ENCODE results near the gene ADAMTS16. TPM values are rescaled to one million over a fixed set of nuclear protein-coding genes. Genes with fewer than 3 reads are reported as not detected.

The ADAMTS16 gene
- total RNA-seq, 4 donors from 2014 or later, result not detected

DNA sequence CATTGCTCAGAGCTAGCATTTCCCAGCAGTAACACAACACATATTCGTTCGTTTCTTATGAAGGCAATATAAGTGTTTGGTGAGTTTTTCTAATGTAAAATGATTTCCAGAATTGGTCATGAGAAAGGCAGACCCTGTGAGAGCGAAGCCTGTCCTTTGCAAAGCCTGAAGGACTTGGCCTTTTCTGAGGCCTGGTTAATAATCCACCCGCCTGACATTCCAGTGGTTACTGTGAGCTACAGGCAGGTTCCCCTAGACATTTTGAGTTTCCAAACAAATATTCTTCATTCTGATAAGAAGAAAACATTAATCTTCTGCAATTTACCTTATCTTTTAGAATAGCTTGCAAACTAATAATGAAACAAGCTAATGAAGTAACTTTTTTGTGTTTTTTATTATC lies 38.0 kb downstream of the ADAMTS16 start:
- Histone ChIP-seq H3K4me3 (no peak overlapping the region), H3K27ac (no peak overlapping the region), H3K27me3 (no peaks in the 10 kb centered on the region), H3K4me1 (no peaks in the 10 kb centered on the region), H3K9me3 (no peaks in the 10 kb centered on the region), H3K36me3 (no peaks in the 10 kb centered on the region)
- ATAC-seq (no peak), DNase-seq (no peak)
- no peak for TF ChIP-seq CTCF (IDR thresholded peaks at IDR 0.05 in 4 of 5, conservative IDR thresholded peaks at IDR 0.05 in 1 of 5)
- TF ChIP-seq POLR2A (IDR thresholded peaks at IDR 0.05), result no peak
- intact Hi-C loops (cut with DNase I; ENCODE audit: low total_unique reads) (no loop called here), in situ Hi-C loops (cut with MboI; ENCODE audit: low sequenced_read_pairs in 4 of 4) (no loop called here)

DNA sequence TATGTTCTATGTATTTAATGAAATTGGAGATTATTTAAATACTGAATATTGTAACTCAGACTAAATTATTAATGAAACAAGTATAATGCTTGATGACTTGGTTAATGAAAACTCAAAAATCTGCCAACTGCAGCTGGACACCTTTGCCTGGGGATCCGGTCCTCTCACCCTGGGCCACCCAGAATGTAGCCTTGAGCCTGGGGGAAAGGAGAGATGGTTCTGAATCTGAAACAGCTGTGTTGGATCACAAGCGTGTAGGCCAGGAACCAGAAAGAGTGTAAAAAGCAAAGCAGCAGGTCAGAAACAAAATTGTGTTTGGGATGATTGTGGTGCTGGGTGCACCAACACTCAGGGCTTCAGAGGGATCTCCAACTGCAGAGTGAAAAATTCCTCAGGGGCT lies 38.5 kb downstream of the ADAMTS16 start:
- Histone ChIP-seq H3K27me3 (no peaks in the 10 kb centered on the region), H3K9me3 (no peaks in the 10 kb centered on the region), H3K27ac (no peak overlapping the region), H3K36me3 (no peaks in the 10 kb centered on the region), H3K4me1 (no peaks in the 10 kb centered on the region), H3K4me3 (no peak overlapping the region)
- no peak for DNase-seq
- in situ Hi-C loops (cut with MboI; ENCODE audit: low sequenced_read_pairs in 4 of 4), result no loop called here
- no peak for TF ChIP-seq POLR2A (IDR thresholded peaks at IDR 0.05)
- TF ChIP-seq CTCF (IDR thresholded peaks at IDR 0.05 in 4 of 5, conservative IDR thresholded peaks at IDR 0.05 in 1 of 5), result no peak
- intact Hi-C loops (cut with DNase I; ENCODE audit: low total_unique reads), result no loop called here
- no peak for ATAC-seq

GRCh38 chr5:5179079-5179478 lies 38.9 kb downstream of the ADAMTS16 start:
- DNase-seq (no peak), ATAC-seq (no peak)
- Histone ChIP-seq H3K4me1 (no peaks in the 10 kb centered on the region), H3K27ac (no peak overlapping the region), H3K9me3 (no peaks in the 10 kb centered on the region), H3K27me3 (no peaks in the 10 kb centered on the region), H3K36me3 (no peaks in the 10 kb centered on the region), H3K4me3 (no peak overlapping the region)
- TF ChIP-seq POLR2A (IDR thresholded peaks at IDR 0.05), result no peak
- no peak for TF ChIP-seq CTCF (IDR thresholded peaks at IDR 0.05 in 4 of 5, conservative IDR thresholded peaks at IDR 0.05 in 1 of 5)
- in situ Hi-C loops (cut with MboI; ENCODE audit: low sequenced_read_pairs in 4 of 4), result no loop called here
- intact Hi-C loops (cut with DNase I; ENCODE audit: low total_unique reads), result no loop called here

GRCh38 chr5:5179597-5179996 lies 39.5 kb downstream of the ADAMTS16 start:
- no peak for TF ChIP-seq POLR2A (IDR thresholded peaks at IDR 0.05)
- no peak for TF ChIP-seq CTCF (IDR thresholded peaks at IDR 0.05 in 4 of 5, conservative IDR thresholded peaks at IDR 0.05 in 1 of 5)
- H3K4me3 ChIP-seq, result no peak overlapping the region
- intact Hi-C loops (cut with DNase I; ENCODE audit: low total_unique reads) (no loop called here), in situ Hi-C loops (cut with MboI; ENCODE audit: low sequenced_read_pairs in 4 of 4) (no loop called here)
- H3K4me1 ChIP-seq, result no peaks in the 10 kb centered on the region
- no peaks in the 10 kb centered on the region for H3K36me3 ChIP-seq
- no peak for ATAC-seq
- no peak overlapping the region for H3K27ac ChIP-seq
- H3K27me3 ChIP-seq, result no peaks in the 10 kb centered on the region
- no peak for DNase-seq
- H3K9me3 ChIP-seq, result no peaks in the 10 kb centered on the region

DNA sequence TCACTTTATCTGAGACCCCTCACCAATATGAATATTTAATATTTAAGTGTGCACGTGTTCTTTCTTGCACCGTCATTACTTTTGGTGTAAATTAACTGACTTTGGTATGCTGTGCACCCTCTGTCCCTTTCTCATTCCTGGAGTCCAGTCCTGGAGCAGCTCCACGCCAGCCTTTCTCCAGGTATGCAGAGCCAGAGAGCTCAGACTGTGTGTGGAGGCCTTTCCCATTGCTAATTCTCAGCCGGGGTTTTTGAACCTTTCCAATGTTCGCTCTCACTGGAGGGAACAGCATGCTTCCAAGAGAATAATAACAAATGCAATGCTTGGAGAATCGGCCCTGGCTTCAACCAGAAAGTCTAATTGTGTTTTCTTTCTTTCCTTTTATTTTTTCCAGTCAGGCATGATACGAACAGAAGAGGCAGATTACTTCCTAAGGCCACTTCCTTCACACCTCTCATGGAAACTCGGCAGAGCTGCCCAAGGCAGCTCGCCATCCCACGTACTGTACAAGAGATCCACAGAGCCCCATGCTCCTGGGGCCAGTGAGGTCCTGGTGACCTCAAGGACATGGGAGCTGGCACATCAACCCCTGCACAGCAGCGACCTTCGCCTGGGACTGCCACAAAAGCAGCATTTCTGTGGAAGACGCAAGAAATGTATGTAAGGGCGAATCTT lies 41.7 kb downstream of the ADAMTS16 start:
- intact Hi-C loops (cut with DNase I; ENCODE audit: low total_unique reads), result no loop called here
- Histone ChIP-seq H3K36me3 (no peaks in the 10 kb centered on the region), H3K9me3 (no peaks in the 10 kb centered on the region), H3K4me1 (no peaks in the 10 kb centered on the region), H3K27me3 (no peaks in the 10 kb centered on the region), H3K4me3 (no peak overlapping the region), H3K27ac (no peak overlapping the region)
- DNase-seq, result no peak
- no peak for TF ChIP-seq POLR2A (IDR thresholded peaks at IDR 0.05)
- TF ChIP-seq CTCF (IDR thresholded peaks at IDR 0.05 in 4 of 5, conservative IDR thresholded peaks at IDR 0.05 in 1 of 5), result no peak
- in situ Hi-C loops (cut with MboI; ENCODE audit: low sequenced_read_pairs in 4 of 4), result no loop called here
- no peak for ATAC-seq
